ENCODE measurements around the gene GARIN1A. TPM values are rescaled to one million over a fixed set of nuclear protein-coding genes. Genes with fewer than 3 reads are reported as not detected.
"Not testable (repeated sequence)": the region's sequence is repeated elsewhere in the genome, so short reads cannot be mapped to it uniquely, and the experiment has no call there.

GARIN1A gene
- total and polyA plus RNA-seq, 10 of the 15 experiments (the other 5 are each of a cell fraction or from before 2014, with no cell fraction given): 0.04 to 0.43 (median 0.23) TPM; not detected in 1

GRCh38 chr7:128652606-128653005 lies 19.5 kb upstream of the GARIN1A start:
- not testable (repeated sequence) for H3K9me3 ChIP-seq (replicated peaks; ENCODE audit: control insufficient read depth, insufficient read depth, low read length)

GRCh38 chr7:128653197-128653596 lies 18.9 kb upstream of the GARIN1A start:
- H3K9ac ChIP-seq (ENCODE audit: control insufficient read depth, insufficient read depth, low read length); H3K4me3 ChIP-seq; BruUV-seq (replicated peaks); in situ Hi-C loops (cut with MboI); intact Hi-C loops (cut with micrococcal nuclease; ENCODE audit: unreplicated experiment); H3K79me2 ChIP-seq (ENCODE audit: control insufficient read depth, insufficient read depth, low read length); RAD21 ChIA-PET (ENCODE audit: unreplicated experiment); H3K27me3 ChIP-seq (replicated peaks in 1 of 2; ENCODE audit: control insufficient read depth in 2 of 2, insufficient read depth in 2 of 2, low read length in 1 of 2); H3K4me2 ChIP-seq (ENCODE audit: control insufficient read depth, insufficient read depth); POLR2A ChIA-PET; FAIRE-seq; H3K27ac ChIP-seq (ENCODE audit: control insufficient read depth, insufficient read depth); H3K4me1 ChIP-seq (ENCODE audit: control insufficient read depth, insufficient read depth, low read length); H3K36me3 ChIP-seq (ENCODE audit: control insufficient read depth in 2 of 2, insufficient read depth in 2 of 2, low read length in 1 of 2); DNase-seq (ENCODE audit: low read depth, low spot score); H3K9me3 ChIP-seq (replicated peaks; ENCODE audit: control insufficient read depth, insufficient read depth, low read length); ATAC-seq; H4K20me1 ChIP-seq (ENCODE audit: control insufficient read depth, insufficient read depth); H2AFZ ChIP-seq (ENCODE audit: control insufficient read depth, low read depth, low read length); SMC1A ChIA-PET (ENCODE audit: uncharacterized antibody, unreplicated experiment); CTCF ChIA-PET: not testable (repeated sequence)
- WGBS (ENCODE audit: insufficient coverage, insufficient replicate concordance, low lambda C conversion rate, missing lambda C conversion rate): 95% methylated on average over 16 of the region's 16 CpGs

More at GRCh38 chr7:128652606-128653005, 19.5 kb upstream of the GARIN1A start:
- in situ Hi-C loops (cut with MboI); H4K20me1 ChIP-seq (ENCODE audit: control insufficient read depth, insufficient read depth); H3K27me3 ChIP-seq (replicated peaks in 1 of 2; ENCODE audit: control insufficient read depth in 2 of 2, insufficient read depth in 2 of 2, low read length in 1 of 2); H3K79me2 ChIP-seq (ENCODE audit: control insufficient read depth, insufficient read depth, low read length); CTCF ChIA-PET; RAD21 ChIA-PET (ENCODE audit: unreplicated experiment); BruUV-seq (replicated peaks); SMC1A ChIA-PET (ENCODE audit: uncharacterized antibody, unreplicated experiment); POLR2A ChIA-PET; FAIRE-seq; H3K4me2 ChIP-seq (ENCODE audit: control insufficient read depth, insufficient read depth); intact Hi-C loops (cut with micrococcal nuclease; ENCODE audit: unreplicated experiment); H3K36me3 ChIP-seq (ENCODE audit: control insufficient read depth in 2 of 2, insufficient read depth in 2 of 2, low read length in 1 of 2); H2AFZ ChIP-seq (ENCODE audit: control insufficient read depth, low read depth, low read length); H3K27ac ChIP-seq (ENCODE audit: control insufficient read depth, insufficient read depth); H3K9ac ChIP-seq (ENCODE audit: control insufficient read depth, insufficient read depth, low read length); H3K4me1 ChIP-seq (ENCODE audit: control insufficient read depth, insufficient read depth, low read length); H3K4me3 ChIP-seq; ATAC-seq; DNase-seq (ENCODE audit: low read depth, low spot score): not testable (repeated sequence)
- WGBS (ENCODE audit: insufficient coverage, insufficient replicate concordance, low lambda C conversion rate, missing lambda C conversion rate): 97% methylated on average over 16 of the region's 24 CpGs

GRCh38 chr7:128654080-128654479 lies 18.0 kb upstream of the GARIN1A start:
- FAIRE-seq; intact Hi-C loops (cut with micrococcal nuclease; ENCODE audit: unreplicated experiment); BruUV-seq (replicated peaks); H3K79me2 ChIP-seq (ENCODE audit: control insufficient read depth, insufficient read depth, low read length); H3K36me3 ChIP-seq (ENCODE audit: control insufficient read depth in 2 of 2, insufficient read depth in 2 of 2, low read length in 1 of 2); ATAC-seq; in situ Hi-C loops (cut with MboI); POLR2A ChIA-PET; RAD21 ChIA-PET (ENCODE audit: unreplicated experiment); H4K20me1 ChIP-seq (ENCODE audit: control insufficient read depth, insufficient read depth); H3K27ac ChIP-seq (ENCODE audit: control insufficient read depth, insufficient read depth); H3K4me2 ChIP-seq (ENCODE audit: control insufficient read depth, insufficient read depth); H3K4me1 ChIP-seq (ENCODE audit: control insufficient read depth, insufficient read depth, low read length); H3K9ac ChIP-seq (ENCODE audit: control insufficient read depth, insufficient read depth, low read length); SMC1A ChIA-PET (ENCODE audit: uncharacterized antibody, unreplicated experiment); H3K4me3 ChIP-seq; H2AFZ ChIP-seq (ENCODE audit: control insufficient read depth, low read depth, low read length); DNase-seq (ENCODE audit: low read depth, low spot score); CTCF ChIA-PET; H3K9me3 ChIP-seq (replicated peaks; ENCODE audit: control insufficient read depth, insufficient read depth, low read length); H3K27me3 ChIP-seq (replicated peaks in 1 of 2; ENCODE audit: control insufficient read depth in 2 of 2, insufficient read depth in 2 of 2, low read length in 1 of 2): not testable (repeated sequence)
- WGBS (ENCODE audit: insufficient coverage, insufficient replicate concordance, low lambda C conversion rate, missing lambda C conversion rate): 81% methylated on average over 14 of the region's 19 CpGs

GRCh38 chr7:128654501-128654900 lies 17.6 kb upstream of the GARIN1A start:
- BruUV-seq (replicated peaks); H3K9me3 ChIP-seq (replicated peaks; ENCODE audit: control insufficient read depth, insufficient read depth, low read length); H4K20me1 ChIP-seq (ENCODE audit: control insufficient read depth, insufficient read depth); H3K9ac ChIP-seq (ENCODE audit: control insufficient read depth, insufficient read depth, low read length); H3K27me3 ChIP-seq (replicated peaks in 1 of 2; ENCODE audit: control insufficient read depth in 2 of 2, insufficient read depth in 2 of 2, low read length in 1 of 2); SMC1A ChIA-PET (ENCODE audit: uncharacterized antibody, unreplicated experiment); FAIRE-seq; intact Hi-C loops (cut with micrococcal nuclease; ENCODE audit: unreplicated experiment); DNase-seq (ENCODE audit: low read depth, low spot score); H3K79me2 ChIP-seq (ENCODE audit: control insufficient read depth, insufficient read depth, low read length); H3K36me3 ChIP-seq (ENCODE audit: control insufficient read depth in 2 of 2, insufficient read depth in 2 of 2, low read length in 1 of 2); H3K27ac ChIP-seq (ENCODE audit: control insufficient read depth, insufficient read depth); H2AFZ ChIP-seq (ENCODE audit: control insufficient read depth, low read depth, low read length); H3K4me3 ChIP-seq; POLR2A ChIA-PET; H3K4me1 ChIP-seq (ENCODE audit: control insufficient read depth, insufficient read depth, low read length); in situ Hi-C loops (cut with MboI); RAD21 ChIA-PET (ENCODE audit: unreplicated experiment); H3K4me2 ChIP-seq (ENCODE audit: control insufficient read depth, insufficient read depth); ATAC-seq; CTCF ChIA-PET: not testable (repeated sequence)
- WGBS (ENCODE audit: insufficient coverage, insufficient replicate concordance, low lambda C conversion rate, missing lambda C conversion rate): 97% methylated on average over 16 of the region's 18 CpGs

Measured in GM12878 (cell line).